Mucosa of rectum (tissue), 2 donors: ENCODE measurements around the gene SPG7.
"Not testable (repeated sequence)": the region's sequence is repeated elsewhere in the genome, so short reads cannot be mapped to it uniquely, and the experiment has no call there.

Source experiments
- H3K27ac ChIP-seq, 2 donors: one replicate each; pipeline ENCODE4 v1.7.0; 2013; ENCODE audit warnings: inconsistent platforms in 2 of 2, low read depth in 2 of 2, low read length in 2 of 2
- H3K27me3 ChIP-seq, 2 donors: one replicate each; pipeline ENCODE4 v1.7.0; 2013; ENCODE audit warnings: low read length in 2 of 2; ENCODE audit not compliant: control insufficient read depth in 2 of 2, insufficient read depth in 2 of 2
- H3K36me3 ChIP-seq, 2 donors: one replicate each; pipeline ENCODE4 v1.7.0; 2013; ENCODE audit warnings: low read length in 2 of 2; ENCODE audit not compliant: control insufficient read depth in 2 of 2, insufficient read depth in 2 of 2
- H3K4me1 ChIP-seq, 2 donors: one replicate each; pipeline ENCODE4 v1.7.0; 2013; ENCODE audit warnings: low read length in 2 of 2, mild to moderate bottlenecking in 1 of 2; ENCODE audit not compliant: control insufficient read depth in 2 of 2, insufficient read depth in 2 of 2
- H3K4me3 ChIP-seq, 2 donors: one replicate each; pipeline ENCODE4 v1.7.0; 2013; ENCODE audit warnings: low read length in 2 of 2
- H3K9ac ChIP-seq, 2 donors: one replicate each; pipeline ENCODE4 v1.7.0; 2013; ENCODE audit warnings: low read length in 2 of 2, low read depth in 1 of 2, mild to moderate bottlenecking in 1 of 2
- H3K9me3 ChIP-seq, 2 donors: one replicate each; pipeline ENCODE4 v1.7.0; 2013; ENCODE audit warnings: low read length in 2 of 2; ENCODE audit not compliant: control insufficient read depth in 2 of 2
- donor health status: healthy.
- donor health status: Normal muscosa, but diverticular disease.

SPG7 gene

DNA sequence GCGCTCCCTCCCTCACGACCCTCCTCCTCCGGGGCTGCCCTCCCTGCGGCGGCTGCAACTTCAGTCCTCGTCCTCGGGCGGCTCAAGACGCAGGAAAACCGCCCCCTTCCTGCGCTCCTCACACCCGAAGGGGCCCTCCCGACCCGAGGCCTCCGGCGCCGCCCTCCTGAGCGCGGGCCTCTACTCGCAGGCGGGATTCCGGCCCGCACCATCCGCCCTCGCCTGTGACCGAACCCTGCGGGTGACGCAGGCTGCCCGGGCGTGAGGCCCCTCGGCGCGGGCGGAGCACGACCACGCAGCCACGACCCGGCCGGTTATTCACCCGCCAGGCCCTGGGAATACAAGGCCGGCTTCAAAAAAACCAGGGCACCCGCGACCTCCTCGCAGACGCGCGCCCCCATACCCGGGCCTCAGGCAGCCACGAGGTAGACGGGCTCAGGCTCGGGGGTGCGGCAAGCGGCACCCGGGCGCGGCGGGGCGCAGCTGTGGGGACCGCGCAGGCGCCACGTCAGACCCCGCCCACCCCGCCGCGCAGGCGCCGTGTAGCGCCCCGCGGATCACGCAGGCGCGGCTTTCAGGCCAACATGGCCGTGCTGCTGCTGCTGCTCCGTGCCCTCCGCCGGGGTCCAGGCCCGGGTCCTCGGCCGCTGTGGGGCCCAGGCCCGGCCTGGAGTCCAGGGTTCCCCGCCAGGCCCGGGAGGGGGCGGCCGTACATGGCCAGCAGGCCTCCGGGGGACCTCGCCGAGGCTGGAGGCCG, at the start of gene SPG7:
Gene SPG7, plus strand, starts transcription at position 570 of the 757 bp plus-strand sequence. Its CDS starts 15 bp downstream, at position 585.
- Histone ChIP-seq H3K9me3 (no peaks in the 10 kb centered on the region), H3K36me3 (peaks cover 17 to 19% of the 10 kb centered on the region in 2 donors), H3K4me3 (peak within 1 kb of the TSS; percentile 87 to 93), H3K27me3 (no peaks in the 10 kb centered on the region), H3K9ac (peak within 1 kb of the TSS; percentile 91 to 95), H3K4me1 (peaks cover 33 to 39% of the 10 kb centered on the region in 2 donors), H3K27ac (peak within 1 kb of the TSS; percentile 93 to 94)

DNA sequence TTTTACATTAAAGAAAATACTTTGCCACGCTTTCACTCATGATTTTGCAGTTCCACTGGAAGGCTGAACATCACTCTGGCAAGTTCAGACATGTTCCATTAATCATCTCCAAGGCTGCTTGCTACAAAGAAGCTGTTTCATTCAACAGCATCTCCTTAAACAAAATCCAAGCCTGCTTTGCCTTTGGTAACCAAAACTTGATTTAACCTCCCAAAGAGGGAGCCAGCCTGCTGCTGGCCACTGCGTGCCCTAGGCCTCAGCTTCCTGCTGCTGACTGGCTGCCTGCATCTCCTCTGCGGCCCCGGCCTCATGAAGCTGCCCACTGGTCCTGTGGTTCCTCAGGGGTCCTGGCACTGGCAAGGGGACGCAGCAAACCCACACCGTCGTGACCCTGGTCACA, 49.7 kb upstream of the SPG7 start:
- Histone ChIP-seq H3K27me3 (no peaks in the 10 kb centered on the region), H3K36me3 (no peaks in the 10 kb centered on the region), H3K4me3 (no peak overlapping the region), H3K9ac (no peak overlapping the region), H3K4me1 (peaks cover 8 to 9% of the 10 kb centered on the region in 2 donors), H3K9me3 (no peaks in the 10 kb centered on the region), H3K27ac (no peak overlapping the region)

DNA sequence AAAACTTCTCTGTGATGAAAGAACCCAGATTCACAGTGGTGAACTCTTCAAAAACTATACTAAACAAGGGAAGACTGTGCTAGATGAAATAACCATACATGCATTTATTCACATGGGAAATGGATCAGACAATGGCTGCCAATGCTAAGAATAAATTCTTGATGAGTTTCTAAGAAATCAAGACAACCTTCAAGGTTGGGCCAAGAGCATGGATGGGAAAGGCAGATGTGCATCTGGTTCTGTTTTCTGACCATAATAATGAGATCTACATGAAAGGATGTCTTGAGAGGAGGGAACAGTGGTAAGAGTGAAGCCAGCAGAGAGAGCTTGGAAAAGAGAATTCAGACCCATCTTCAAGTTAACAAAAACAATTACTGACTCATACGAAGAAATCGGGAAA, 49.2 kb upstream of the SPG7 start:
- Histone ChIP-seq H3K27me3 (no peaks in the 10 kb centered on the region), H3K36me3 (no peaks in the 10 kb centered on the region), H3K9me3 (no peaks in the 10 kb centered on the region), H3K9ac (no peak overlapping the region), H3K4me3 (no peak overlapping the region), H3K27ac (no peak overlapping the region), H3K4me1 (peaks cover 3 to 5% of the 10 kb centered on the region in 2 donors)

DNA sequence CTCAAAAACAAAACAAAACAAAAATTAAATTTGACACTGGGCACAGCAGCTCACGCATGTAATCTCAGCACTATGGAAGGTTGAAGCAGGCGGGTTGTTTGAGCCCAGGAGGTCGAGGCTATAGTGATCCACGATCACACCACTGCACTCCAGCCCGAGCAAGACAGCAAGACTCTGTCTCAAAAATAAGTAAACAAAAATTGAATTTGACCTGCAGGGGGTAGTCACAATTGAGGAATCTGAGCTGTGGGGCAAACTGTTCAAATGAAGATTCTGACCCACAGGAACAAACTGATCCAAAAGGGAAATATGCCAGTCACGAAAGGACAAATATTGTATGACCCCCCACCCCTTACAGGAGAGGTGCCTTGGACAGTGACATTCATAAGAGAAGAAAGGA, 47.6 kb upstream of the SPG7 start:
- no peak overlapping the region for H3K9ac ChIP-seq
- no peaks in the 10 kb centered on the region for H3K9me3 ChIP-seq
- H3K27me3 ChIP-seq: no peaks in the 10 kb centered on the region
- no peaks in the 10 kb centered on the region for H3K36me3 ChIP-seq
- H3K4me3 ChIP-seq: no peak overlapping the region
- H3K4me1 ChIP-seq: peaks cover 2% of the 10 kb centered on the region in 2 donors
- H3K27ac ChIP-seq: no peak overlapping the region

- H3K27me3 ChIP-seq, H3K9me3 ChIP-seq, H3K27ac ChIP-seq, H3K9ac ChIP-seq, H3K4me3 ChIP-seq, H3K36me3 ChIP-seq, H3K4me1 ChIP-seq: not testable (repeated sequence)
Measured at GRCh38 chr16:89461890-89462289, 46.3 kb upstream of the SPG7 start.

DNA sequence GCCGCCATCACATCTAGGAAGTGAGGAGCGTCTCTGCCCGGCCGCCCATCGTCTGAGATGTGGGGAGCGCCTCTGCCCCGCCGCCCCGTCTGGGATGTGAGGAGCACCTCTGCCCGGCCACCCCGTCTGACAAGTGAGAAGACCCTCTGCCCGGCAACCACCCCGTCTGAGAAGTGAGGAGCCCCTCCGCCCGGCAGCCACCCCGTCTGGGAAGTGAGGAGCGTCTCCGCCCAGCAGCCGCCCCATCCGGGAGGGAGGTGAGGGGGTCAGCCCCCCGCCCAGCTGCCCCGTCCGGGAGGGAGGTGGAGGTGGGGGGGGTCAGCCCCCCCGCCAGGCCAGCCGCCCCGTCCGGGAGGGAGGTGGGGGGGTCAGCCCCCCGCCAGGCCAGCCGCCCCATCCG, 45.6 kb upstream of the SPG7 start:
- not testable (repeated sequence) for H3K9ac ChIP-seq, H3K9me3 ChIP-seq, H3K36me3 ChIP-seq, H3K27ac ChIP-seq, H3K27me3 ChIP-seq, H3K4me3 ChIP-seq
- H3K4me1 ChIP-seq: peaks cover 2 to 11% of the 10 kb centered on the region in 2 donors

- H3K27me3 ChIP-seq, H3K27ac ChIP-seq, H3K9ac ChIP-seq, H3K9me3 ChIP-seq, H3K4me3 ChIP-seq, H3K36me3 ChIP-seq: not testable (repeated sequence)
- peaks cover 2 to 14% of the 10 kb centered on the region in 2 donors for H3K4me1 ChIP-seq
Measured at GRCh38 chr16:89463312-89463711, 44.9 kb upstream of the SPG7 start.

DNA sequence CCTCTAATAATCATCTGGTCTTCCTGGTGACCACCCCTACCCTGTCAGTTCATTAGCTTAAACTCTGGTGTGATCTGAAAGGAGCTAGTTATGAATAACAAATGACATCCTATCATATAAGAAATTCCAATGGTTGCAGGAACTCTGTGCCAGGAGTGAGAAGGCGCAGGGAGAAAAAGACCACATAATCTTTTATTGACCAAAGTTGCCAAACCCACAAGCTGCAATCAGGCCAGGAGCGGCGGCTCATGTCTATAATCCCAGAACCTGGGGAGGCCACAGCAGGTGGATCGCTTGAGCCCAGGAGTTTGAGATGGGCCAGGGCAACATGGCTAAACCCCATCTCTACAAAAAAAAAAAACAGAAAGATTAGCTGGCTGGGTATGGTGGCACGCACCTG, 41.3 kb upstream of the SPG7 start:
- Histone ChIP-seq H3K4me1 (peaks cover 2 to 14% of the 10 kb centered on the region in 2 donors), H3K27ac (no peak overlapping the region), H3K36me3 (no peaks in the 10 kb centered on the region), H3K27me3 (no peaks in the 10 kb centered on the region), H3K9me3 (no peaks in the 10 kb centered on the region), H3K4me3 (no peak overlapping the region), H3K9ac (no peak overlapping the region)

GRCh38 chr16:89467382-89467781, 40.8 kb upstream of the SPG7 start:
- H3K4me1 ChIP-seq: peaks cover 7 to 19% of the 10 kb centered on the region in 2 donors
- no peaks in the 10 kb centered on the region for H3K27me3 ChIP-seq
- no peaks in the 10 kb centered on the region for H3K9me3 ChIP-seq
- no peak overlapping the region for H3K27ac ChIP-seq
- H3K9ac ChIP-seq: no peak overlapping the region
- no peaks in the 10 kb centered on the region for H3K36me3 ChIP-seq
- H3K4me3 ChIP-seq: no peak overlapping the region

DNA sequence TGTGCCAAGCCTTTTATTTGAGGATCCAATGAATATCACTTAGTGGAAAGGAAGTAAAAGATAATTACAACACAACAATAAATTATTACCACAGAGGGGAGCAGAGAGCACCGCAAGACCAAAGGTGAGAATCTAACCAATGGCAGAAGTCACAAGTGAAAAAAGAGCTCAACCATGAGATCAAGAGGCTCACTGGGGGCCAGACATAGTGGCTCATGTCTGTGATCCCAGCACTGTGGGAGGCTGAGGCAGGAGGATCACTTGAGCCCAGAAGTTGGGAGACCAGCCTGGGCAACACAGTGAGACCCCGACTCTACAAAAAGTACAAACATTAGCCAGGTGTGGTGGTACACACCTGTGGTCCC, 35.5 kb upstream of the SPG7 start:
- Histone ChIP-seq H3K9me3 (no peaks in the 10 kb centered on the region), H3K27me3 (no peaks in the 10 kb centered on the region), H3K9ac (no peak overlapping the region), H3K4me3 (no peak overlapping the region), H3K4me1 (peaks cover 19 to 23% of the 10 kb centered on the region in 2 donors), H3K27ac (no peak overlapping the region), H3K36me3 (no peaks in the 10 kb centered on the region)
